Stimulated activated CD8-positive, alpha-beta memory T cell treated with anti-CD3 and anti-CD28 coated beads, Interleukin-4, amount 100 ng/mL, for 24 hours (primary cell): ENCODE results near the gene RASEF.

Experiments used
- DNase-seq: peaks from one replicate; pipeline ENCODE4 v3.0.0-alpha.2; 2020; ENCODE audit warnings: low read depth

RASEF gene

GRCh38 chr9:83056174-83056573 is 6.8 kb downstream of the RASEF start:
- no peak for DNase-seq

- DNase-seq = no peak
These were observed 14.8 kb downstream of the RASEF start for GRCh38 chr9:83047839-83048775.

- DNase-seq = no peak
These were observed 19.3 kb downstream of the RASEF start for GRCh38 chr9:83043597-83043996.

GRCh38 chr9:83041771-83042170 is 21.2 kb downstream of the RASEF start:
- DNase-seq = no peak

GRCh38 chr9:83039303-83039702 is 23.6 kb downstream of the RASEF start:
- no peak for DNase-seq

GRCh38 chr9:83036043-83036442 is 26.9 kb downstream of the RASEF start:
- no peak for DNase-seq

GRCh38 chr9:83035143-83035542 is 27.8 kb downstream of the RASEF start:
- DNase-seq = no peak

GRCh38 chr9:83034587-83034986 is 28.4 kb downstream of the RASEF start:
- DNase-seq = no peak

- no peak for DNase-seq
These were observed 28.9 kb downstream of the RASEF start for GRCh38 chr9:83034026-83034425.

GRCh38 chr9:83032065-83032625 is 30.8 kb downstream of the RASEF start:
- DNase-seq = no peak

GRCh38 chr9:83030391-83031107 is 32.4 kb downstream of the RASEF start:
- DNase-seq = no peak

- no peak for DNase-seq
These were observed 33.3 kb downstream of the RASEF start for GRCh38 chr9:83029531-83030137.

- DNase-seq = no peak
These were observed 35.6 kb downstream of the RASEF start for GRCh38 chr9:83027153-83027891.

- no peak for DNase-seq
These were observed 38.3 kb downstream of the RASEF start for GRCh38 chr9:83024506-83025125.

- DNase-seq = no peak
These were observed 39.8 kb downstream of the RASEF start for GRCh38 chr9:83023151-83023550.

GRCh38 chr9:83020864-83021263 is 42.1 kb downstream of the RASEF start:
- no peak for DNase-seq

- no peak for DNase-seq
These were observed 42.6 kb downstream of the RASEF start for GRCh38 chr9:83020327-83020726.

- DNase-seq = no peak
These were observed 43.7 kb downstream of the RASEF start for GRCh38 chr9:83019246-83019645.

GRCh38 chr9:83015897-83016296 is 47.0 kb downstream of the RASEF start:
- DNase-seq = no peak

GRCh38 chr9:83013867-83014605 is 48.9 kb downstream of the RASEF start:
- DNase-seq = no peak
